Loucy (cell line): ENCODE results near the gene SLC13A1.

Experiments used
- H2AFZ ChIP-seq: fragments of 200-600 bp; sonication (generic); 2 replicates; pipeline ENCODE4 v1.6.0; 2016; ENCODE audit warnings: antibody characterized with exemption, mild to moderate bottlenecking, low read length, moderate library complexity
- H3F3A ChIP-seq: fragments of 200-600 bp; 2 replicates; pipeline ENCODE4 v1.6.0; 2016; ENCODE audit warnings: antibody characterized with exemption, low read depth, mild to moderate bottlenecking
- H3K27me3 ChIP-seq: fragments of 200-600 bp; sonication (generic); 2 replicates; pipeline ENCODE4 v1.6.1; 2014; ENCODE audit warnings: low read length, mild to moderate bottlenecking; ENCODE audit not compliant: insufficient read depth, poor library complexity, severe bottlenecking
- H3K36me3 ChIP-seq: fragments of 200-600 bp; sonication (generic); 2 replicates; pipeline ENCODE4 v1.6.1; 2016; ENCODE audit warnings: low read length; ENCODE audit not compliant: insufficient read depth
- H3K4me1 ChIP-seq: fragments of 200-600 bp; sonication (generic); 2 replicates; pipeline ENCODE4 v1.5.1; 2014; ENCODE audit warnings: low read length, mild to moderate bottlenecking; ENCODE audit not compliant: insufficient read depth, poor library complexity, severe bottlenecking
- H3K4me2 ChIP-seq: fragments of 200-600 bp; sonication (generic); 2 replicates; pipeline ENCODE4 v1.6.0; 2014; ENCODE audit warnings: antibody characterized with exemption, low read length, low read depth, mild to moderate bottlenecking; ENCODE audit not compliant: poor library complexity, severe bottlenecking
- H3K4me3 ChIP-seq: fragments of 200-600 bp; sonication (generic); 2 replicates; pipeline ENCODE4 v1.5.1; 2014; ENCODE audit warnings: low read length, mild to moderate bottlenecking, mixed read lengths; ENCODE audit not compliant: poor library complexity, severe bottlenecking
- H3K79me2 ChIP-seq: fragments of 200-600 bp; sonication (generic); 2 replicates; pipeline ENCODE4 v1.6.1; 2014; ENCODE audit warnings: low read length; ENCODE audit not compliant: insufficient read depth
- H3K9ac ChIP-seq: fragments of 200-600 bp; sonication (generic); 2 replicates; pipeline ENCODE4 v1.6.0; 2014; ENCODE audit warnings: mild to moderate bottlenecking, low read depth, low read length, moderate library complexity; ENCODE audit not compliant: poor library complexity, severe bottlenecking
- H3K9me2 ChIP-seq: fragments of 200-600 bp; sonication (generic); replicated peaks from 2 replicates; pipeline ENCODE4 v1.6.1; 2016; ENCODE audit warnings: low read depth, low read length, mixed read lengths
- H3K9me3 ChIP-seq: fragments of 200-600 bp; sonication (generic); 2 replicates; pipeline ENCODE4 v1.6.1; 2014; ENCODE audit warnings: mild to moderate bottlenecking, antibody characterized with exemption, low read length, low read depth; ENCODE audit not compliant: insufficient read depth
- H4K20me1 ChIP-seq: fragments of 200-600 bp; sonication (generic); 2 replicates; pipeline ENCODE4 v1.6.0; 2014; ENCODE audit warnings: antibody characterized with exemption, low read length, mild to moderate bottlenecking; ENCODE audit not compliant: insufficient read depth, poor library complexity, severe bottlenecking
- EZH2phosphoT487 ChIP-seq: fragments of 200-600 bp; IDR thresholded peaks from 2 replicates; pipeline ENCODE4 v1.6.1; 2018; ENCODE audit warnings: antibody characterized with exemption, mild to moderate bottlenecking, moderate library complexity, borderline replicate concordance
- TF ChIP-seq, protein P1 (sequence below): fragments of 200-600 bp; sonication (generic); conservative IDR thresholded peaks from 2 replicates; pipeline ENCODE4 v1.5.1; 2014; ENCODE audit warnings: mild to moderate bottlenecking, antibody characterized with exemption, low read length

SLC13A1 gene

DNA sequence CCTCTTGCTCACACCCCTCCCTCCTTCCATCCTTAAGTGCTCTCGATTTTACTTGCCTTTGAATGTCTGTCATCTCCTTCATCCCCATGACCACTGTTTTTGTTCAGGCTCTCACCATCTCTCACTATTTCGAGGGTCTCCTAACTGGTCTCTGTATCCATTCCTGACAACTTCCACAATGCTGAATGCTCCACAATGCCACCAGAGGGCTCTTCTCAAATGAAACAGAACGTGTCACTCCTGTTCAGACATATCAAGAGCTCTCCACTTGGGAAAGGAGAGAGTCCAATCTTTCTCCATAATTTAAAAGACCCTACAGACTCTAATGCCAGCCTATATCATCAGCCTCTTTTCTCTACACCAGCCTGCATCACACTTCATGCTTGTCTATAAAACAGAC is 9.0 kb upstream of the SLC13A1 start:
- TF ChIP-seq EZH2phosphoT487, result no peak
- TF ChIP-seq, protein P1, sequence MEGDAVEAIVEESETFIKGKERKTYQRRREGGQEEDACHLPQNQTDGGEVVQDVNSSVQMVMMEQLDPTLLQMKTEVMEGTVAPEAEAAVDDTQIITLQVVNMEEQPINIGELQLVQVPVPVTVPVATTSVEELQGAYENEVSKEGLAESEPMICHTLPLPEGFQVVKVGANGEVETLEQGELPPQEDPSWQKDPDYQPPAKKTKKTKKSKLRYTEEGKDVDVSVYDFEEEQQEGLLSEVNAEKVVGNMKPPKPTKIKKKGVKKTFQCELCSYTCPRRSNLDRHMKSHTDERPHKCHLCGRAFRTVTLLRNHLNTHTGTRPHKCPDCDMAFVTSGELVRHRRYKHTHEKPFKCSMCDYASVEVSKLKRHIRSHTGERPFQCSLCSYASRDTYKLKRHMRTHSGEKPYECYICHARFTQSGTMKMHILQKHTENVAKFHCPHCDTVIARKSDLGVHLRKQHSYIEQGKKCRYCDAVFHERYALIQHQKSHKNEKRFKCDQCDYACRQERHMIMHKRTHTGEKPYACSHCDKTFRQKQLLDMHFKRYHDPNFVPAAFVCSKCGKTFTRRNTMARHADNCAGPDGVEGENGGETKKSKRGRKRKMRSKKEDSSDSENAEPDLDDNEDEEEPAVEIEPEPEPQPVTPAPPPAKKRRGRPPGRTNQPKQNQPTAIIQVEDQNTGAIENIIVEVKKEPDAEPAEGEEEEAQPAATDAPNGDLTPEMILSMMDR, result no peak
- no peak overlapping the region for H3K9ac ChIP-seq
- no peaks in the 10 kb centered on the region for H3K4me1 ChIP-seq
- H4K20me1 ChIP-seq, result no peaks in the 10 kb centered on the region
- H3K79me2 ChIP-seq, result no peaks in the 10 kb centered on the region
- H3F3A ChIP-seq, result no peaks in the 10 kb centered on the region
- H2AFZ ChIP-seq, result no peak overlapping the region
- no peak overlapping the region for H3K4me2 ChIP-seq
- H3K4me3 ChIP-seq, result no peak overlapping the region
- no peaks in the 10 kb centered on the region for H3K36me3 ChIP-seq
- H3K9me2 ChIP-seq, result no peaks in the 10 kb centered on the region
- no peaks in the 10 kb centered on the region for H3K9me3 ChIP-seq
- no peaks in the 10 kb centered on the region for H3K27me3 ChIP-seq

- no peak overlapping the region for H3K4me3 ChIP-seq
- H3K9me2 ChIP-seq, result no peaks in the 10 kb centered on the region
- no peaks in the 10 kb centered on the region for H3K27me3 ChIP-seq
- no peaks in the 10 kb centered on the region for H3K36me3 ChIP-seq
- no peaks in the 10 kb centered on the region for H3K79me2 ChIP-seq
- no peak overlapping the region for H3K4me2 ChIP-seq
- no peaks in the 10 kb centered on the region for H3F3A ChIP-seq
- no peak for TF ChIP-seq EZH2phosphoT487
- TF ChIP-seq, protein P1, result no peak
- no peak overlapping the region for H2AFZ ChIP-seq
- H4K20me1 ChIP-seq, result no peaks in the 10 kb centered on the region
- no peak overlapping the region for H3K9ac ChIP-seq
- H3K9me3 ChIP-seq, result no peaks in the 10 kb centered on the region
- H3K4me1 ChIP-seq, result no peaks in the 10 kb centered on the region
Observed at GRCh38 chr7:123204206-123204835, 4.6 kb upstream of the SLC13A1 start.

DNA sequence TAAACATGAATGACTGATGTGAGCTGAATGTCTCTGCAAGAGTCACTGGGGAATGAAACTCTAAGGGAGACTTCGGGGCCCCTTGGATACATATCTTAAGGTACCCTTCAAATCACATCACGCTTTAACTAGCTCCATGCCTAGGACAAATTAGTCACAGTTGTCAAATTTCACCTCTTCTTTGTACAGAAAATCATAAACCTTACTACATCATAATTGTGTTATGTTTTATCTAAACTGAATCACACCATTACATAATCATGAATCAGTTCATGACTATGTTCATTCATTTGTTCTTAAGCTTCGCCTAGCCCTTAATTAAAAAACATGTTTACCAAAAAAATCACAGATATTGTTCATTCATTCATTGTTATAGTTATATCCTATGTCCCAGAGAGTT is 2.1 kb upstream of the SLC13A1 start:
- Histone ChIP-seq H3K9ac (no peak overlapping the region), H3K9me3 (no peaks in the 10 kb centered on the region), H3K9me2 (no peaks in the 10 kb centered on the region), H3K36me3 (no peaks in the 10 kb centered on the region), H3K4me3 (no peak overlapping the region), H3K27me3 (no peaks in the 10 kb centered on the region), H4K20me1 (no peaks in the 10 kb centered on the region), H3F3A (no peaks in the 10 kb centered on the region), H2AFZ (no peak overlapping the region), H3K4me1 (no peaks in the 10 kb centered on the region), H3K4me2 (no peak overlapping the region), H3K79me2 (no peaks in the 10 kb centered on the region)
- TF ChIP-seq EZH2phosphoT487, result no peak
- TF ChIP-seq, protein P1, result no peak
